ENCODE results near the gene RBM42.
A peak's percentile ranks its signal among the peaks of the same experiment; 100 is the strongest.

Gene RBM42

DNA sequence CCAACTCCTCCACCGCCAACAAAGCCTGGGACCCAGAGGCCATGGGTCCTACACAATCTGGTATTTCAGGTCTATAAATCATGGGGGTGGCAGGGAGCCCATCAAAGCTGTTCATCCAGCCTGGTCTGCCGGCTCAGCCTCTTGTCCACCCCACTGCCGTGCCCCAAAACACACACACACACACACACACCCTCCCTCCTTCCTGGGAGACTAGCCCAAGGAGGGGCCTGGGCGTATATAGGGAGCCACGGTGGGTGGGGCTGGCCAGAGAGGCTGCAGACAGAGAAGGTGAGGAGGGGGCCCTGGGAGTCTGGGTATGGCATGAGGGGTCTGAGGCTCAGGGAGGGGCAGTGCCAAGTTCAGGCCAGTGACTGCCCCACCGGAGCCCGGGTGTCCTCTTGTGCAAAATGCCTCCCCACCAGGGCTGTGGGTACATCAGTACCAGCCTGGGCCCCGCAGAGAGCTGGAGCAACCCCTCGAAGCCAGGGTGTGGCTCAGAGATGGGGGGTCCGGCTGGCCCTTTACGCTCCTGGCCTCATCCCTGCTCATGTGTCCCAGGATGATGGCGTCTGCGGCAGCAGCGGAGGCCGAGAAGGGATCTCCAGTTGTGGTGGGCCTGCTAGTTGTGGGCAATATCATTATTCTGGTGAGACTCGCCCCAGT is 37.5 kb downstream of the RBM42 start, which contains the start of gene UPK1A:
Gene UPK1A (plus strand): TSS at position 267 of the 663 bp plus-strand sequence. CDS start 296 bp downstream, at position 563.
- Histone ChIP-seq H3K36me3 (ENCODE audit: control insufficient read depth in 1 of 2, insufficient read depth in 2 of 2, low read length in 2 of 2) (no peaks in the 10 kb centered on the region), H3K27ac (ENCODE audit: low read depth, low read length) (no peak within 1 kb of the TSS), H3K4me3 (ENCODE audit: low read depth in 1 of 2, low read length in 2 of 2) (no peak within 1 kb of the TSS), H3K9ac (ENCODE audit: low read depth in 1 of 2, low read length in 2 of 2) (no peak within 1 kb of the TSS), H3K9me3 (ENCODE audit: control insufficient read depth in 1 of 2, low read length in 2 of 2) (no peaks in the 10 kb centered on the region), H3K27me3 (ENCODE audit: control insufficient read depth in 1 of 2, insufficient read depth in 2 of 2, low read length in 2 of 2) (peaks cover 0 to 6% of the 10 kb centered on the region in 2 donors), H3K4me1 (ENCODE audit: control insufficient read depth in 1 of 2, insufficient read depth in 2 of 2, low read length in 2 of 2) (peaks cover 7 to 8% of the 10 kb centered on the region in 2 donors)

DNA sequence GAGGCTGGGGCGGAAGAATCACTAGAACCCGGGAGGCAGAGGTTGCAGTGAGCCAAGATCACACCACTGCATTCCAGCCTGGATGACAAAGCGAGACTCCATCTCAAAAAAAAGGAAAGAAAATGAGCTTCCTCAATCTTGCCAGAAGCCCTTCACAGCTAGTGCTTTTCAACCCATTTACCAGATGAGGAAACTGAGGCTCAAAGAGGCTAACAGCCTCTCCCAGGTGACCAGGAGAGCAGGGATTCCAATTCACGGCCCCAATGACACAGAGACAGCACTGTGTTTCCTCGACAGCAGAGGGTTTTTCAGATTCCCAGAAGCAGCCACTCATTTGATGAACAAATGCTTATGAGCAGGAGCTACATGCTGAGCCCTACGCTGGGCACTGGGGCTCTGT is 40.7 kb downstream of the RBM42 start:
- H3K27me3 ChIP-seq (ENCODE audit: control insufficient read depth in 1 of 2, insufficient read depth in 2 of 2, low read length in 2 of 2) = peaks cover 15% of the 10 kb centered on the region in 2 donors
- H3K4me3 ChIP-seq (ENCODE audit: low read depth in 1 of 2, low read length in 2 of 2) = peak overlapping the region; percentile 3 to 36
- peak overlapping the region in 1 of 2 donors; percentile 43 for H3K9ac ChIP-seq (ENCODE audit: low read depth in 1 of 2, low read length in 2 of 2)
- H3K9me3 ChIP-seq (ENCODE audit: control insufficient read depth in 1 of 2, low read length in 2 of 2) = no peaks in the 10 kb centered on the region
- peaks cover 8 to 14% of the 10 kb centered on the region in 2 donors for H3K4me1 ChIP-seq (ENCODE audit: control insufficient read depth in 1 of 2, insufficient read depth in 2 of 2, low read length in 2 of 2)
- no peaks in the 10 kb centered on the region for H3K36me3 ChIP-seq (ENCODE audit: control insufficient read depth in 1 of 2, insufficient read depth in 2 of 2, low read length in 2 of 2)
- H3K27ac ChIP-seq (ENCODE audit: low read depth, low read length) = no peak overlapping the region

DNA sequence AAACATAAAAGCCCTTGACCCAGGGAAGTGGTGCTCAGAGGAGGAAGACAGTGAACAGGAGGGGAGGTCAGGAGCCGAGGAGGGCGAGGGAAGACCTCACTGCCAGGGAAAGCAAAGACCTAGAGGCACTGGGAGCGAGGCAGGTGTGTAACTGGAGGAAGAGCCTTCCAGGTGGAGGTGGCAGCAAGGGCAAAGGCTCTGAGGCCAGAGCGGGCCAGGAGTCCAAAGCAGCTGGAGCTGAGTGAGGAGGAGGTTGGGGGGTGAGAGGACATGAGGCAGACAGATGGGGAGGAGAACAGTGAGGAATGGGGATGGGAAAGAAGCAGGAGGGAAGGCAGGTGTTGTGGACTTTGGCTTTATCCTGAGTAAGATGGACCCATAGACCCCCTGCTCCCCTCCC is 41.1 kb downstream of the RBM42 start:
- Histone ChIP-seq H3K4me1 (ENCODE audit: control insufficient read depth in 1 of 2, insufficient read depth in 2 of 2, low read length in 2 of 2) (peaks cover 8 to 14% of the 10 kb centered on the region in 2 donors), H3K9me3 (ENCODE audit: control insufficient read depth in 1 of 2, low read length in 2 of 2) (no peaks in the 10 kb centered on the region), H3K27ac (ENCODE audit: low read depth, low read length) (no peak overlapping the region), H3K9ac (ENCODE audit: low read depth in 1 of 2, low read length in 2 of 2) (peak overlapping the region in 1 of 2 donors; percentile 43), H3K27me3 (ENCODE audit: control insufficient read depth in 1 of 2, insufficient read depth in 2 of 2, low read length in 2 of 2) (peaks cover 15% of the 10 kb centered on the region in 2 donors), H3K36me3 (ENCODE audit: control insufficient read depth in 1 of 2, insufficient read depth in 2 of 2, low read length in 2 of 2) (no peaks in the 10 kb centered on the region), H3K4me3 (ENCODE audit: low read depth in 1 of 2, low read length in 2 of 2) (peak overlapping the region; percentile 3 to 36)

DNA sequence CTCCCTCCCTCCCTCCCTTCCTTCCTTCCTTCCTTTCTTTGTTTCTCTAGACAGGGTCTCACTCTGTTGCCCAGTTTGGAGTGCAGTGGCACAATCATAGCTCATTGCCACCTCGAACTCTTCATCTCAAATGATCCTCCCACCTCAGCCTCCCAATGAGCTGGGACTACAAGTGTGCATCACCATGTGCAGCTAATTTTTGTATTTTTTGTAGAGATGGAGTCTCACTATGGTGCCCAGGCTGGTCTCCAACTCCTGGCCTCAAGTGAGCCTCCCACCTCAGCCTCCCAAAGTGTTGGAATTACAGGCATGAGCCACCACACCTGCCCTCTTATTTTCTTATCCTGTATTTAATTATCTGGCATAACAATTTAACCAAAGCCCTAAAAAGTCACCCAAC is 41.9 kb downstream of the RBM42 start:
- H3K36me3 ChIP-seq (ENCODE audit: control insufficient read depth in 1 of 2, insufficient read depth in 2 of 2, low read length in 2 of 2) = no peaks in the 10 kb centered on the region
- H3K9me3 ChIP-seq (ENCODE audit: control insufficient read depth in 1 of 2, low read length in 2 of 2) = no peaks in the 10 kb centered on the region
- no peak overlapping the region for H3K4me3 ChIP-seq (ENCODE audit: low read depth in 1 of 2, low read length in 2 of 2)
- H3K27me3 ChIP-seq (ENCODE audit: control insufficient read depth in 1 of 2, insufficient read depth in 2 of 2, low read length in 2 of 2) = peaks cover 15% of the 10 kb centered on the region in 2 donors
- H3K27ac ChIP-seq (ENCODE audit: low read depth, low read length) = no peak overlapping the region
- H3K9ac ChIP-seq (ENCODE audit: low read depth in 1 of 2, low read length in 2 of 2) = no peak overlapping the region
- H3K4me1 ChIP-seq (ENCODE audit: control insufficient read depth in 1 of 2, insufficient read depth in 2 of 2, low read length in 2 of 2) = peaks cover 8 to 14% of the 10 kb centered on the region in 2 donors

DNA sequence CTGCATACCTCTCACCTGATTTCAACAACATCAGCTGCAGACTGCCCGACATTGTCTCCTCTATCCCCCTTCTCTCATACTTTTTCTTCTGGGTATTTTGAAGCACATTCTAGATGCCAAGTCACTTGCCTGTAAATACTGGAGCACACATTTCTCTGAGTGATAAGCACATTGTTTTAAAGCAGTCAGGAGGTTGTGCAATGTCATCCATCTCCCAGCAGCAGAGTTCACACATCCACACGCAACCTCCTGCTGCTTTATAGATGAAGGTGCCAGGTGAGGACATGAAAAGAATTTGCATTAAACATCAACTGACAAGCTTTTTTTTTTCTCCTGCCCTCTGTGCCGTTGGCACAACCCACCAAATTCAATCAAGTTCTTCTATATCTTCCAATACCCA is 43.0 kb downstream of the RBM42 start:
- peaks cover 8 to 14% of the 10 kb centered on the region in 2 donors for H3K4me1 ChIP-seq (ENCODE audit: control insufficient read depth in 1 of 2, insufficient read depth in 2 of 2, low read length in 2 of 2)
- no peaks in the 10 kb centered on the region for H3K9me3 ChIP-seq (ENCODE audit: control insufficient read depth in 1 of 2, low read length in 2 of 2)
- H3K27me3 ChIP-seq (ENCODE audit: control insufficient read depth in 1 of 2, insufficient read depth in 2 of 2, low read length in 2 of 2) = peaks cover 15% of the 10 kb centered on the region in 2 donors

DNA sequence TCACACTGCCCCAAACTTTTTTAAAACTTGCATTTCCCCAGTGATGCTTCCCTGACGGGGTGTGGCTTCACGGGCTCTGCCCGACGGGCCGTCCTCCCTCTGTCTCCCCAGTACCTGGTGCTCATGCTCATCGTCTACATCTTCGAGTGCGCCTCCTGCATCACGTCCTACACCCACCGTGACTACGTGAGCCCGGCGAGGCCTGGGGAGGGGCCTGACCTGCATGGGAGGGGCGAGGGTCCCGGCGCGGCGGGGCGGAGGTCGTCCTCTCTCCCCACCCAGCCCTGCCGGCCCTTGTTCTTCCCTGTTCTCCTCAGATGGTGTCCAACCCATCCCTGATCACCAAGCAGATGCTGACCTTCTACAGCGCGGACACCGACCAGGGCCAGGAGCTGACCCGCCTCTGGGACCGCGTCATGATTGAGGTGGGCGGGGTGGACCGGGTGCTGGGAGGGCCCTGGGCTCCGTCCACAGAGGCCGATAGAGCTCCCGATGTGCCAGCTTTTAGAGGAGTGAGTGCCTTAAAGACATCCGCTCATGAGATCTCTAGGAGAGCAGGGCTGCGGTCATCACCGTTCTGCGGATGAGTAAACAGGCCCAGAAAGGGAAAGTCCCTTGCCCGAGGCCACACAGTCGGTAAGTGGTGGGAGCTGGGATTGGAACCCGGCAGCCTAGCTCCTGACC is 44.4 kb downstream of the RBM42 start:
- no peaks in the 10 kb centered on the region for H3K9me3 ChIP-seq (ENCODE audit: control insufficient read depth in 1 of 2, low read length in 2 of 2)
- peak overlapping the region; percentile 50 to 57 for H3K4me3 ChIP-seq (ENCODE audit: low read depth in 1 of 2, low read length in 2 of 2)
- H3K9ac ChIP-seq (ENCODE audit: low read depth in 1 of 2, low read length in 2 of 2) = no peak overlapping the region
- peaks cover 12 to 15% of the 10 kb centered on the region in 2 donors for H3K27me3 ChIP-seq (ENCODE audit: control insufficient read depth in 1 of 2, insufficient read depth in 2 of 2, low read length in 2 of 2)
- H3K27ac ChIP-seq (ENCODE audit: low read depth, low read length) = no peak overlapping the region
- peaks cover 8 to 14% of the 10 kb centered on the region in 2 donors for H3K4me1 ChIP-seq (ENCODE audit: control insufficient read depth in 1 of 2, insufficient read depth in 2 of 2, low read length in 2 of 2)
- no peaks in the 10 kb centered on the region for H3K36me3 ChIP-seq (ENCODE audit: control insufficient read depth in 1 of 2, insufficient read depth in 2 of 2, low read length in 2 of 2)

More for the DNA sequence above, 43.0 kb downstream of the RBM42 start:
- no peak overlapping the region for H3K27ac ChIP-seq (ENCODE audit: low read depth, low read length)
- H3K4me3 ChIP-seq (ENCODE audit: low read depth in 1 of 2, low read length in 2 of 2) = no peak overlapping the region
- H3K36me3 ChIP-seq (ENCODE audit: control insufficient read depth in 1 of 2, insufficient read depth in 2 of 2, low read length in 2 of 2) = no peaks in the 10 kb centered on the region
- H3K9ac ChIP-seq (ENCODE audit: low read depth in 1 of 2, low read length in 2 of 2) = no peak overlapping the region

DNA sequence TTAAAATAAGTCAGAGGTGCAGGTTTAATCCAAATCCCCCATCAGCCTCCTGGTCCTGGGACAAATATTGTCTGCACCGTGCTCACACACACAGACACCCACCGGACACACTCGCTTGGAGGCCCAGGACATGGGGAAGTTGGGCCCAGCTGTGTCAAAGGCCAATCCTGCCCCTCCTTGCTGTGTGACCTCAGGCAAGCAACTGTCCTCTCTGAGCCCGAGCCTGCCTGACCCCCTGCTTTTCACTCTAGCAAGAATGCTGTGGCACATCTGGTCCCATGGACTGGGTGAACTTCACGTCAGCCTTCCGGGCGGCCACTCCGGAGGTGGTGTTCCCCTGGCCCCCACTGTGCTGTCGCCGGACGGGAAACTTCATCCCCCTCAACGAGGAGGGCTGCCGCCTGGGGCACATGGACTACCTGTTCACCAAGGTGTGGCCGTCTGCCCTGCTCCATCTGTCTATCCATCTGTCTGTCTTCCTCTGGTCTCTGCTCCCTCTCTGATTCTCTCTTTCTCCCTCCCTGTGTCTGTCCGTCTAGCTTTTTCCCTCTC is 46.8 kb downstream of the RBM42 start:
- Histone ChIP-seq H3K9me3 (ENCODE audit: control insufficient read depth in 1 of 2, low read length in 2 of 2) (no peaks in the 10 kb centered on the region), H3K9ac (ENCODE audit: low read depth in 1 of 2, low read length in 2 of 2) (no peak overlapping the region), H3K36me3 (ENCODE audit: control insufficient read depth in 1 of 2, insufficient read depth in 2 of 2, low read length in 2 of 2) (no peaks in the 10 kb centered on the region), H3K4me1 (ENCODE audit: control insufficient read depth in 1 of 2, insufficient read depth in 2 of 2, low read length in 2 of 2) (peaks cover 0 to 7% of the 10 kb centered on the region in 2 donors), H3K4me3 (ENCODE audit: low read depth in 1 of 2, low read length in 2 of 2) (no peak overlapping the region), H3K27me3 (ENCODE audit: control insufficient read depth in 1 of 2, insufficient read depth in 2 of 2, low read length in 2 of 2) (peaks cover 9 to 15% of the 10 kb centered on the region in 2 donors), H3K27ac (ENCODE audit: low read depth, low read length) (no peak overlapping the region)

All from duodenal mucosa (tissue), 2 donors.